Hypothalamus (tissue), 51 donors: ENCODE results near the gene ABHD10.
"Not testable (repeated sequence)": the region's sequence is repeated elsewhere in the genome, so short reads cannot be mapped to it uniquely, and the experiment has no call there.

Experiments used
- DNase-seq, 51 donors: peaks; one replicate each; lab custom pipeline; 2025; lab: John Stamatoyannopoulos, UW

Gene ABHD10

GRCh38 chr3:112020674-112021085 is 41.9 kb downstream of the ABHD10 start:
- DNase-seq, result no peak

DNA sequence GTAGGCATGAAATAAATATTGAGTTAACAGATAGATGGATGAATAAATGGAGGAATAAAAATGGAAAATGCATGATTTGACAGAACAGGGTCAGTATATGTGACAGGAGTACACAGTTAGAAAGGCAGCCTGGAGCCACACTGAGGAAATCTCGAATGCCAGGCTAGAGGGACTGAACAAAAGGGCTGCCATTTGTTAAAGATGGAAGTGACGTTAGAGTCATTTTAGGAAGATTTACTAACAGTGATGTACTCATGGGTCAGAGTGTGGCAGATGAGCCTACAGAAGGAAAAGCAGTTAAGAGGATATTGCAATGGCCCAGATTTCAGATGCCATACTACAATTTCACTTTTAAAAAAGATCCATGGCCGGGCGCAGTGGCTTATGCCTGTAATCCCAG is 48.3 kb downstream of the ABHD10 start:
- DNase-seq, result no peak

DNA sequence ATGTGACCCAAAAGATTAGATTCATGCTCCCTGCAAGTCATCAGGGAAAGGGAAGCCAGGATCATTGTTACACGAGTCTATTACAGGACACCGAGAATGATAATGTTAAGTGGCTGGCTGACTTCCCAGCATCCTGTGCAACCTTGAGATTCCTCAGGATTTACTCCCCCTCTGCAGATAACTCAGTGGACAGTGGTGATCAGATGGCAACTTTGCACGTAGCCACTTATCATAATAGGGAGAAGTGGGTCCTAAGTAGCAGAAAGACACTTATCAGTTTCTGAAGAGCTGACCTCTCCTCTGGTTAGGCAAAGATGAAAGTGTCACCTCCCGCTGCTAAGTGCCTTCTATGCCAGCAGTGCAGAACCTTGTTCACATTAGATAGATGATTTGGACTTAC is 49.0 kb downstream of the ABHD10 start:
- DNase-seq, result no peak

DNA sequence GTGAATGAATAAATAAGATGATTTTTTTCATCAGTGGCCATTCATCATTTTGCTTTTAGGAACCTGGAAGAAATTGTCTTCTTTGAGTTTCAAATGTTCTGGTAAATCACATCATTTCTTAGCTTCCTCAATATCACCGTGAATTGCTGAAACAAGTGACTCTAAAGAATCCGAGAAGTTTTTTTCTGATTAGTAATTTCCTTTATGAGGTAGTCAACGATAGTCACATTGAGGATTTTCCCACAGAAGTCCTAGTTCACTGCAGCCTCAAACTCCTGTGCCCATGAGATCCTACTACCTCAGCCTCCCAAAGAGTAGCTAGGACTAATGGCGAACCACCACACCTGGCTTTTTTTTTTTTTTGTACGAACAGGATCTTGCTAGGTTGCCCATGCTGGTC is 52.1 kb downstream of the ABHD10 start:
- no peak for DNase-seq

DNA sequence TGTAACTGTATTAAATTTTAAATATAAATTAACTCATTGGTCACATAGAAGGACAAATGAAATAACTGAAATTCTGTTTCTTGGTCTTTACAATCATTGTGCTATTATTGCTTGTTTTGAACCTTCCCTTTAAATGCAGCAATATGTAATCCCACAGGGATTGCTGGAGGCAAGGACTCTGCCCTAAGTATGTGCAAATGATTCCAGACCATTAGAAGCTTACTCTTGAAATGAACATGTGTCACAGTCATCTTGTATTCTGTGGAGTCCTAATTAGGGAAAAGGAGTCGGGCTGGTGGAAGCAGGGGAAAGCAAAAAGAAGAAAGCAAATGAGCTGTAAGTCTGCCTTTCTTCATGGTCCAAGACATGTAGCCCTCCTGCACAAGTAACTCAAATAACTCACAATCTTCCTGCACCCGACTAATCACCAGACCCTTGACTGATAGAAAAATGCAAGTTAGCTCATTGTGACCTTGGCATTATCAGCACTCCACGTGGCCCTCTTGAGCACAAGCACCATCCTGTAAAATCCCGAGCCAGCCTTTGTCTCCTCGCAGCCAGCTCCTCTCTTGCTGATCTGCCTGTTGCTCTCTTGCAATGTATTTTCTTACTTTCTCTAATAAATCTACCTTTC is 53.4 kb downstream of the ABHD10 start:
- no peak for DNase-seq

- DNase-seq, result no peak
These were observed 55.6 kb downstream of the ABHD10 start, which contains the start of gene TMPRSS7 for GRCh38 chr3:112034436-112034835. TSS of gene TMPRSS7 (plus strand) at chr3:112034736. CDS start at chr3:112034846, 110 bp downstream.

DNA sequence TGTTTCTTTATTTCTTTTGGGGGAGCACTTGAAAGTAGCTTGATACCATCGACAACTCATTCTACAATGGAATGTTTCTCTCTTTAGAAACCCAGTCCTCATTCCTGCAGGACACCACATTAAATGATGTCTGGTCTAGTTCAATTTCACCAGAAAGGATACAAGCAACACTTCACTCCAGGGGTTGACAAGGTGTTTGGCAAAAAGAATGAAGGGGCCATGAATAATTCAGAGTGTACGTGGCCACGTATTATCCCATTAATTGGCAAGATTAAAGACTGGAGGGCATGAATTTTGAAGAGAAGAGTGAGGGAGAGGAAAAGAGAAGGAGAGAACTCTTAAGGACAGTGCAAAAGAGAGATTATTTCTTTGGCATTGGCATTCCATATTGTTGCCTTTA is 56.4 kb downstream of the ABHD10 start:
- DNase-seq, result no peak

DNA sequence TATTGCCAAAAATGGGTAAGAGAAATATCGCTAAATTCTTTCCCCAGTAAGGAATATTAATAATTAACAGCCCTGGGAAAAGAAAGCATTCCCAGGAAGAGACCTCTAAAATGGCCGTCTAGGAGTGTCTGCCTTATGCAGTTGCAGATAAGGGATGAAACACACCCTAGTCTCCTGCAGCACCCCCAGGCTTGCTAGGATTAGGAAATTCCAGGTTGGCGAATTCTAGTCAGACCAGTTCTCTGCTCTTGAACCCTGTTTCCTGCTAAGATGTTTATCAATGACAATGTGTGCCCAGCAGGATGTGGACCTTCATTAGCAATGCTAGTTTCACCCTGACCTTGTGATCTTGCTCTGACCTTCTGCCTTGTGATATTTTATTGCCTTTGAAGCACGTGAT is 58.4 kb downstream of the ABHD10 start:
- not testable (repeated sequence) for DNase-seq

GRCh38 chr3:112038863-112039262 is 60.0 kb downstream of the ABHD10 start:
- DNase-seq, result peak in 2 of 51 donors; percentile 3 to 39

DNA sequence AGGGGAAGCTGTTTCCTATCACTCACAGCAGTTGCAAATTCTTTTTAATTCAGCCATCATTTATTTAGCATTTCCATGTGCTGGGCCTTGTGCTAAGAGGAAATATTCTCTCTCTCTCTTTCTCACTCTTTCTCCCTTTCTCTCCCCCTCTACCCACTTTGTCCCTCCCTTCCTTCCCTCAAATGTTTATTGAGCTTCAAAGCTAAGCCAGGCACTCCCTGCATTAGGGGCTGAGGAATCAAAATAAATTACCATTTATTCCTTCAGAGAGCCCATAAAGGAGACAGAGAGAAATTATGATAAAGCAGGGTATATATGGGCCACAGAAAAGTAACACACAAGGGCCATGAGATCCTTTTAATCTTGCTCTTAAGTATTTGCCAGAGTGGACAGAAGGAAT is 62.5 kb downstream of the ABHD10 start:
- DNase-seq, result no peak

DNA sequence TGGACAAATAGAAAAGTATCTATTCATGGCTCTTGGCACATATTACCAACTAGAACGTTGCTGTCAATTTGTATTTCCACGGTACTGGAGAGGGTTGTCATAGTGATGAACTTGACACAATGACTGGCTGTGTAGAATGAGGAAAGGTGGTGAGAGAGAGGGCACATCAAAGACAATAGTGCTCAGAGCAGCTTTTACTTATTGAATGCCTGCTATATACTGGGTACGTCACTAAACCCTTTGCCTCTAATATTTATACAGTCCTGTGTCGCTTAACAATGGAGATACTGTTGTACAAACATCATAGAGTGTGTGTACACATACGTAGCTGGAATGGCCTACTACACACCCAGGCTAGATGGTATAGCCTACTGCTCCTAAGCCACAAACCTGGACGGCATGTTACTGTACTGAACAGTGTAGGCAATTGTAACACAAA is 64.0 kb downstream of the ABHD10 start:
- DNase-seq, result peak in 1 of 51 donors; percentile 26
